WTC11 (cell line): ENCODE results near the gene PRAC2. TPM values are rescaled to one million over a fixed set of nuclear protein-coding genes. Genes with fewer than 3 reads are reported as not detected.

Experiments
- ATAC-seq: fragments of 200-7000 bp; cut with Tn5 transposase; 2 replicates; pipeline ENCODE4 v1.10.0; 2021; ENCODE audit warnings: mild to moderate bottlenecking, moderate library complexity
- CTCF ChIA-PET: fragments of 300-600 bp; sonication (Branson Sonifier 250); formaldehyde crosslinking; loops from one replicate; lab custom pipeline; 2021; ENCODE audit warnings: antibody characterized with exemption; lab: Charles Lee
- POLR2A ChIA-PET: fragments of 350-600 bp; sonication (Branson Sonifier 250); formaldehyde crosslinking; loops from one replicate; lab custom pipeline; 2021; ENCODE audit warnings: antibody characterized with exemption; lab: Charles Lee
- DNase-seq: peaks from one replicate; pipeline ENCODE4 v3.0.0; 2021; ENCODE audit warnings: low spot score
- H3K27ac Mint-ChIP-seq: 2 replicates; pipeline ENCODE4 v1.8.0; 2021; ENCODE audit warnings: mixed read lengths
- H3K27me3 Mint-ChIP-seq: 2 replicates; pipeline ENCODE4 v1.8.0; 2021; ENCODE audit warnings: low read depth, mild to moderate bottlenecking, moderate library complexity, mixed read lengths
- H3K36me3 Mint-ChIP-seq: 2 replicates; pipeline ENCODE4 v1.8.0; 2021; ENCODE audit warnings: mixed read lengths
- H3K4me1 Mint-ChIP-seq: 2 replicates; pipeline ENCODE4 v1.8.0; 2022; ENCODE audit warnings: mixed read lengths
- H3K4me3 Mint-ChIP-seq: 2 replicates; pipeline ENCODE4 v1.8.0; 2021; ENCODE audit warnings: mild to moderate bottlenecking, moderate library complexity, mixed read lengths
- H3K9me3 Mint-ChIP-seq: 2 replicates; pipeline ENCODE4 v1.8.0; 2021; ENCODE audit warnings: mixed read lengths
- AR ChIP-seq: fragments of 250-450 bp; sonication (Bioruptor Pico); IDR thresholded peaks from 2 replicates; pipeline ENCODE4 v1.9.0; 2021; ENCODE audit warnings: mild to moderate bottlenecking
- FOXJ3 ChIP-seq: sonication (generic); formaldehyde crosslinking; IDR thresholded peaks from 2 replicates; pipeline ENCODE4 v1.9.0; 2021; ENCODE audit warnings: missing genetic modification reagents, mild to moderate bottlenecking, borderline replicate concordance
- FOXK1 ChIP-seq: sonication (generic); formaldehyde crosslinking; IDR thresholded peaks from 2 replicates; pipeline ENCODE4 v1.8.0; 2022; ENCODE audit warnings: mild to moderate bottlenecking, moderate library complexity, missing genetic modification reagents
- GABPB1 ChIP-seq: sonication (generic); formaldehyde crosslinking; IDR thresholded peaks from 2 replicates; pipeline ENCODE4 v1.8.1; 2023; ENCODE audit warnings: mild to moderate bottlenecking, missing genetic modification reagents
- IRF1 ChIP-seq: sonication (generic); formaldehyde crosslinking; IDR thresholded peaks from 2 replicates; pipeline ENCODE4 v1.8.0; 2023; ENCODE audit warnings: missing genetic modification reagents
- IRF2 ChIP-seq: sonication (generic); formaldehyde crosslinking; IDR thresholded peaks from 2 replicates; pipeline ENCODE4 v1.8.0; 2022; ENCODE audit warnings: low read depth, missing genetic modification reagents, borderline replicate concordance
- JUN ChIP-seq: sonication (generic); formaldehyde crosslinking; IDR thresholded peaks from 2 replicates; pipeline ENCODE4 v1.8.0; 2023; ENCODE audit warnings: mild to moderate bottlenecking, missing genetic modification reagents
- NR1H2 ChIP-seq: sonication (generic); formaldehyde crosslinking; IDR thresholded peaks from 2 replicates; pipeline ENCODE4 v1.9.0; 2021; ENCODE audit warnings: mild to moderate bottlenecking, moderate library complexity, missing genetic modification reagents
- NR2C2 ChIP-seq: sonication (generic); formaldehyde crosslinking; IDR thresholded peaks from 2 replicates; pipeline ENCODE4 v1.8.0; 2022; ENCODE audit warnings: mild to moderate bottlenecking, missing genetic modification reagents
- PRRX2 ChIP-seq: fragments of 250-450 bp; sonication (Bioruptor Pico); IDR thresholded peaks from 2 replicates; pipeline ENCODE4 v1.8.0; 2021; ENCODE audit warnings: mild to moderate bottlenecking
- SMAD3 ChIP-seq: sonication (generic); formaldehyde crosslinking; IDR thresholded peaks from 2 replicates; pipeline ENCODE4 v1.8.0; 2022; ENCODE audit warnings: missing genetic modification reagents, mild to moderate bottlenecking, borderline replicate concordance
- ZMAT4 ChIP-seq: fragments of 250-450 bp; sonication (Bioruptor Pico); IDR thresholded peaks from 2 replicates; pipeline ENCODE4 v1.9.0; 2021; ENCODE audit warnings: mild to moderate bottlenecking
- ZNF219 ChIP-seq: sonication (generic); formaldehyde crosslinking; IDR thresholded peaks from 2 replicates; pipeline ENCODE4 v1.8.0; 2023; ENCODE audit warnings: missing genetic modification reagents, mild to moderate bottlenecking, borderline replicate concordance
- ZNF416 ChIP-seq: fragments of 250-450 bp; sonication (Bioruptor Pico); IDR thresholded peaks from 2 replicates; pipeline ENCODE4 v1.9.0; 2021; ENCODE audit warnings: mild to moderate bottlenecking, inconsistent platforms
- ZNF423 ChIP-seq: fragments of 250-450 bp; sonication (Bioruptor Pico); IDR thresholded peaks from 2 replicates; pipeline ENCODE4 v2.1.2; 2022; ENCODE audit warnings: mild to moderate bottlenecking, moderate library complexity
- ZNF512 ChIP-seq: sonication (generic); formaldehyde crosslinking; IDR thresholded peaks from 2 replicates; pipeline ENCODE4 v1.8.1; 2022; ENCODE audit warnings: missing genetic modification reagents, borderline replicate concordance
- total RNA-seq: library from RNA; stranded (reverse); gene quantifications from 3 replicates; pipeline ENCODE4 v1.2.3, GENCODE V29; 2021
- TF ChIP-seq, protein P1 (sequence below): fragments of 250-450 bp; sonication (Bioruptor Pico); IDR thresholded peaks from 2 replicates; pipeline ENCODE4 v1.9.0; 2021; ENCODE audit warnings: mild to moderate bottlenecking, borderline replicate concordance
- TF ChIP-seq, protein P2 (sequence below): sonication (generic); formaldehyde crosslinking; IDR thresholded peaks from 2 replicates; pipeline ENCODE4 v1.8.1; 2023; ENCODE audit warnings: mild to moderate bottlenecking, missing genetic modification reagents, moderate library complexity
- TF ChIP-seq, protein P3 (sequence below): sonication (generic); formaldehyde crosslinking; IDR thresholded peaks from 2 replicates; pipeline ENCODE4 v1.8.1; 2023; ENCODE audit warnings: mild to moderate bottlenecking, missing genetic modification reagents, moderate library complexity

PRAC2 gene
- total RNA-seq, 1 experiment from 2014 or later, result 22.3 TPM

DNA sequence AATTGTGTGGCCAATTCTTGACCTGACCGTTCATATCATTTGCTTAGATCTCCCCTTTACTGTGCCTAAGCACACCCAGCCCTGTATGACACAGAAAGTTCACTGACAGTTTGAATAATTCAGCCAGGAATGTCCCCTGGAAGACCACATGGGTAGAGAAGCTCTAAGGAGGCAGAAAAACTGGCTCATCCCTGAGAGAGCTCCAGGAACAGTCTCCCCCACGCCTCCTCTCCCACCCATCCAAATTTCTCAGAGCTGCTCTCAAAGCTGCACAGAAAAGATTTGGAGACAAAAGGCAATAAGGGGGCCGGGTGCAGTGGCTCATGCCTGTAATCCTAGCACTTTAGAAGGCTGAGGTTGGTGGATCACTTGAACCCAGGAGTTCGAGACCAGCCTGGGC is 11.9 kb upstream of the PRAC2 start (continued):
- TF ChIP-seq AR (CRISPR knock-in tag), result no peak
- no peak for TF ChIP-seq ZNF512 (CRISPR knock-in tag)
- TF ChIP-seq, protein P1, sequence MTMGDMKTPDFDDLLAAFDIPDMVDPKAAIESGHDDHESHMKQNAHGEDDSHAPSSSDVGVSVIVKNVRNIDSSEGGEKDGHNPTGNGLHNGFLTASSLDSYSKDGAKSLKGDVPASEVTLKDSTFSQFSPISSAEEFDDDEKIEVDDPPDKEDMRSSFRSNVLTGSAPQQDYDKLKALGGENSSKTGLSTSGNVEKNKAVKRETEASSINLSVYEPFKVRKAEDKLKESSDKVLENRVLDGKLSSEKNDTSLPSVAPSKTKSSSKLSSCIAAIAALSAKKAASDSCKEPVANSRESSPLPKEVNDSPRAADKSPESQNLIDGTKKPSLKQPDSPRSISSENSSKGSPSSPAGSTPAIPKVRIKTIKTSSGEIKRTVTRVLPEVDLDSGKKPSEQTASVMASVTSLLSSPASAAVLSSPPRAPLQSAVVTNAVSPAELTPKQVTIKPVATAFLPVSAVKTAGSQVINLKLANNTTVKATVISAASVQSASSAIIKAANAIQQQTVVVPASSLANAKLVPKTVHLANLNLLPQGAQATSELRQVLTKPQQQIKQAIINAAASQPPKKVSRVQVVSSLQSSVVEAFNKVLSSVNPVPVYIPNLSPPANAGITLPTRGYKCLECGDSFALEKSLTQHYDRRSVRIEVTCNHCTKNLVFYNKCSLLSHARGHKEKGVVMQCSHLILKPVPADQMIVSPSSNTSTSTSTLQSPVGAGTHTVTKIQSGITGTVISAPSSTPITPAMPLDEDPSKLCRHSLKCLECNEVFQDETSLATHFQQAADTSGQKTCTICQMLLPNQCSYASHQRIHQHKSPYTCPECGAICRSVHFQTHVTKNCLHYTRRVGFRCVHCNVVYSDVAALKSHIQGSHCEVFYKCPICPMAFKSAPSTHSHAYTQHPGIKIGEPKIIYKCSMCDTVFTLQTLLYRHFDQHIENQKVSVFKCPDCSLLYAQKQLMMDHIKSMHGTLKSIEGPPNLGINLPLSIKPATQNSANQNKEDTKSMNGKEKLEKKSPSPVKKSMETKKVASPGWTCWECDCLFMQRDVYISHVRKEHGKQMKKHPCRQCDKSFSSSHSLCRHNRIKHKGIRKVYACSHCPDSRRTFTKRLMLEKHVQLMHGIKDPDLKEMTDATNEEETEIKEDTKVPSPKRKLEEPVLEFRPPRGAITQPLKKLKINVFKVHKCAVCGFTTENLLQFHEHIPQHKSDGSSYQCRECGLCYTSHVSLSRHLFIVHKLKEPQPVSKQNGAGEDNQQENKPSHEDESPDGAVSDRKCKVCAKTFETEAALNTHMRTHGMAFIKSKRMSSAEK (CRISPR knock-in tag), result no peak
- no peak for TF ChIP-seq PRRX2 (CRISPR knock-in tag)
- no peak for TF ChIP-seq ZNF219

DNA sequence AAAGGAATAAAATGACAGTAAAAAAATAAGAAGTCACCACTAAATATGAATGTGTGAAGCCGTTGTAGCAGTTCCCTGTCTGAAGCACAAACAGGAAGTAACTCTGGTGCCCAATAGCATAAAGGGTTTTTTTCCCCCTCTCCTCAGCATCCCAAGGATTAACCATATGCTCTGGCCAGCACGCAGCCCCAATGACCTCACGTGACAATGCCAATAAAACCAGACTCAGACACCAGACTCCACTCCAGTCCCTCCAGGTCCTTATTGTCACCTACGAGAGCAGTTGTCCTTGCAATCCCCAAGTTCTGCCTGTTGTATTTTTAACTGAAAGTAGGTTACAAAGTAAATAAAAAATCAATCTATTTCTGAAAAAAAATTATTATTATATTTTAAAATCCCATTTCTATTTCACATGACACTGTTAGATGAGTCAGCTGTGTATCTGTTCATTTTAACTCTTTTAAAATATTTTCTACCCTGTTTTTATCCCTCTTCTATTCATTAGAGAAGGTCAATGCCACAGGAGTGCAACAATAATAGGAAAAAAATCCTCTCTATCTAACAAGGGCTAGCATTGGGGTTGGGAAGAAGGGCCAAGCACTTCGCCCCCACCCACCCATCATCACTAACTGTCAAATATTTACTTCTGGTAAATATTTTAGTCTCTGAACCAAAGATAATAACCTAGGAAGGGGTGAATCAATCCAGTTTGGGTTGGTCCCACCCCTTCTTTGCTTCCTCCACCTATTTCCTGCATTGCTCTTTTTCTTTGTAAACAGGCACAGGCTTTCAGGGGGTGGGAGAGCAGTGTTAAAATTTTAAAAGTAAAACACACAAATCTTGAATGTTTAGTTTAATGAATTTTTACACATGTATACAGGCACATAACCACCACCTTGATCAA is 7.2 kb upstream of the PRAC2 start:
- H3K4me1 Mint-ChIP-seq, result peaks cover 35% of the 10 kb centered on the region
- no peaks in the 10 kb centered on the region for H3K36me3 Mint-ChIP-seq
- DNase-seq, result no peak
- no peak overlapping the region for H3K27ac Mint-ChIP-seq
- H3K4me3 Mint-ChIP-seq, result no peak overlapping the region
- ChIA-PET CTCF (interaction anchor here (1.1 to 1.4 kb wide), 2 partner anchors 37 to 79 kb away, joined by 3 to 4 read pairs; no protein-coding TSS in a partner anchor), POLR2A (no interaction called here)
- H3K9me3 Mint-ChIP-seq, result no peaks in the 10 kb centered on the region
- no peak for ATAC-seq
- peaks cover 94% of the 10 kb centered on the region for H3K27me3 Mint-ChIP-seq
- TF ChIP-seq IRF1 (CRISPR knock-in tag) (no peak), NR2C2 (CRISPR knock-in tag) (no peak), ZMAT4 (CRISPR knock-in tag) (no peak), IRF2 (CRISPR knock-in tag) (no peak), SMAD3 (CRISPR knock-in tag) (no peak), ZNF416 (CRISPR knock-in tag) (no peak), ZNF423 (CRISPR knock-in tag) (no peak), NR1H2 (CRISPR knock-in tag) (no peak), FOXK1 (CRISPR knock-in tag) (no peak), GABPB1 (no peak), FOXJ3 (no peak), JUN (CRISPR knock-in tag) (no peak)
- TF ChIP-seq, protein P2, sequence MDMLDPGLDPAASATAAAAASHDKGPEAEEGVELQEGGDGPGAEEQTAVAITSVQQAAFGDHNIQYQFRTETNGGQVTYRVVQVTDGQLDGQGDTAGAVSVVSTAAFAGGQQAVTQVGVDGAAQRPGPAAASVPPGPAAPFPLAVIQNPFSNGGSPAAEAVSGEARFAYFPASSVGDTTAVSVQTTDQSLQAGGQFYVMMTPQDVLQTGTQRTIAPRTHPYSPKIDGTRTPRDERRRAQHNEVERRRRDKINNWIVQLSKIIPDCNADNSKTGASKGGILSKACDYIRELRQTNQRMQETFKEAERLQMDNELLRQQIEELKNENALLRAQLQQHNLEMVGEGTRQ (CRISPR knock-in tag), result no peak
- TF ChIP-seq, protein P1 (CRISPR knock-in tag), result no peak
- TF ChIP-seq, protein P3, sequence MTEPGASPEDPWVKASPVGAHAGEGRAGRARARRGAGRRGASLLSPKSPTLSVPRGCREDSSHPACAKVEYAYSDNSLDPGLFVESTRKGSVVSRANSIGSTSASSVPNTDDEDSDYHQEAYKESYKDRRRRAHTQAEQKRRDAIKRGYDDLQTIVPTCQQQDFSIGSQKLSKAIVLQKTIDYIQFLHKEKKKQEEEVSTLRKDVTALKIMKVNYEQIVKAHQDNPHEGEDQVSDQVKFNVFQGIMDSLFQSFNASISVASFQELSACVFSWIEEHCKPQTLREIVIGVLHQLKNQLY (CRISPR knock-in tag), result no peak
